Testis (tissue), 3 donors: Measurements from ENCODE around the gene TGFBR3. TPM values are rescaled to one million over a fixed set of nuclear protein-coding genes. Genes with fewer than 3 reads are reported as not detected.

Experiments
- DNase-seq: peaks from one replicate; pipeline ENCODE4 v3.0.0-alpha.2; 2019
- H3K27ac ChIP-seq, 2 donors: fragments of 200-600 bp; sonication (generic); one replicate each; pipeline ENCODE4 v1.5.1; 2019
- H3K27me3 ChIP-seq: fragments of 200-600 bp; sonication (generic); one replicate; pipeline ENCODE4 v1.5.1; 2019
- H3K36me3 ChIP-seq: fragments of 200-600 bp; sonication (generic); one replicate; pipeline ENCODE4 v1.5.1; 2017; ENCODE audit warnings: low read depth; ENCODE audit errors: missing control alignments
- H3K4me1 ChIP-seq: fragments of 200-600 bp; sonication (generic); one replicate; pipeline ENCODE4 v1.5.1; 2019
- H3K4me3 ChIP-seq, 2 donors: fragments of 200-600 bp; sonication (generic); one replicate each; pipeline ENCODE4 v1.5.1; 2017 to 2019
- H3K9me3 ChIP-seq: fragments of 200-600 bp; sonication (generic); one replicate; pipeline ENCODE4 v1.5.1; 2017
- POLR2A ChIP-seq: fragments of 450-650 bp; IDR thresholded peaks from one replicate; pipeline ENCODE4 v1.6.1; 2017; ENCODE audit warnings: antibody characterized with exemption, mild to moderate bottlenecking, moderate library complexity
- WGBS, 2 donors: methylation state at CpG; one replicate each; pipeline ENCODE4 v1.1.5; 2018; 5-methylcytosine and 5-hydroxymethylcytosine counted together
- intact Hi-C: fragments of 100-400 bp; cut with DNase I; formaldehyde crosslinking; loops from one replicate; pipeline ENCODE4 v1.15.1; 2023; ENCODE audit warnings: low total_unique reads
- polyA plus RNA-seq: library from polyadenylated mRNA; stranded (reverse); fragments of 350-450 nt; fragmentation: Illumina TruSeq; extraction: RNeasy Lipid Tissue Mini Kit (QIAGEN cat#74804); gene quantifications from one replicate; pipeline ENCODE4 v1.2.3, GENCODE V29; 2014; ENCODE audit warnings: low read depth, low replicate concordance; ENCODE audit not compliant: insufficient read depth
- total RNA-seq, 2 donors: library from RNA; depleted of rRNA; stranded (reverse); fragments of >200 nt; gene quantifications; one replicate each; pipeline ENCODE4 v1.2.3, GENCODE V29; 2016
- TF ChIP-seq, protein P1 (sequence below), 3 experiments: fragments of 450-650 bp in 2 of 3; fragments of 200-600 bp in 1 of 3; sonication (generic) in 1 of 3; IDR thresholded peaks; one replicate each; pipeline ENCODE4 v1.5.1; 2016 to 2019; ENCODE audit warnings: antibody characterized with exemption in 3 of 3, mild to moderate bottlenecking in 2 of 3, moderate library complexity in 1 of 3

Gene TGFBR3
- total and polyA plus RNA-seq, 3 donors from 2014 or later, result 24.0 to 37.2 (median 34.7) TPM

DNA sequence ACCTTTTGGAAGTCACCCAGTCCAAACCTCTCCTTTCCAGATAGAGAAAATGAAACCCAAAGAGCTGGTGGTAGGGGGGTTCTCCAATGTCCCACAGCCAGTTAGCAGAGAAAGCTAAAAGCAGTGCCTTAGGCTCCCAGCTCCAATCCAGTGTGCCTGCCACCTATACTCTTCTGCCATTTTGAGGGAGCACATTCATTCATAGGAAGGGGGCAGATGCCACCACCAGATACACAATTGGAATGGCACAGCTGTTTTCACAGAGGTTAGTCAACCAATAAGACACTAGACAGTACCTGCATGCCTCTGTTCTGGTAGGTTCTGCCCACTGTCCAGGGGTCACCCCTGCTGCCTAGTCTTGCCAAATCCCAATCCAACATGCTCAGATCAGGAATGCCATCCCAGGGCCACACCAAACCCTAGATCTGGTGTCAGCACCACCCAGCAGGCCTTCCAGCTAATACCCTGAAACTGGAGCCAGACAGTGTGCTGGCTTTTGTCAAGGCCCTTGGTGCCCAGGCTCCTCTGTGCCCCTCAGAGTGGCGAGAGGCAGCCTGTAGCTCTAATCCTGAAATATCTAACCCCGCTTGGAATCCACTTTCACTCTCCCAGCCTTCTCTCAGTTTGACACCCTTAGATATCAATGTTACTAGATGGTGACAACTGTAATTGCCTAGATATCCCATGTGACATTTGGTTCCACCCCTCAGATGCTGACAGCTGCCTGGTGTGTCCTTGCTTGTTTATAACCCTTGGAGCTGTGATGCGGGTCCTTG lies 178.6 kb downstream of the TGFBR3 start:
- no peak for TF ChIP-seq POLR2A
- Histone ChIP-seq H3K27me3 (no peaks in the 10 kb centered on the region), H3K27ac (no peak overlapping the region), H3K4me3 (no peak overlapping the region), H3K9me3 (no peaks in the 10 kb centered on the region), H3K36me3 (no peaks in the 10 kb centered on the region), H3K4me1 (no peaks in the 10 kb centered on the region)
- intact Hi-C loops, result no loop called here
- WGBS, 2 donors, result 96 to 100% methylated on average over 3 of the region's 3 CpGs
- DNase-seq, result no peak

DNA sequence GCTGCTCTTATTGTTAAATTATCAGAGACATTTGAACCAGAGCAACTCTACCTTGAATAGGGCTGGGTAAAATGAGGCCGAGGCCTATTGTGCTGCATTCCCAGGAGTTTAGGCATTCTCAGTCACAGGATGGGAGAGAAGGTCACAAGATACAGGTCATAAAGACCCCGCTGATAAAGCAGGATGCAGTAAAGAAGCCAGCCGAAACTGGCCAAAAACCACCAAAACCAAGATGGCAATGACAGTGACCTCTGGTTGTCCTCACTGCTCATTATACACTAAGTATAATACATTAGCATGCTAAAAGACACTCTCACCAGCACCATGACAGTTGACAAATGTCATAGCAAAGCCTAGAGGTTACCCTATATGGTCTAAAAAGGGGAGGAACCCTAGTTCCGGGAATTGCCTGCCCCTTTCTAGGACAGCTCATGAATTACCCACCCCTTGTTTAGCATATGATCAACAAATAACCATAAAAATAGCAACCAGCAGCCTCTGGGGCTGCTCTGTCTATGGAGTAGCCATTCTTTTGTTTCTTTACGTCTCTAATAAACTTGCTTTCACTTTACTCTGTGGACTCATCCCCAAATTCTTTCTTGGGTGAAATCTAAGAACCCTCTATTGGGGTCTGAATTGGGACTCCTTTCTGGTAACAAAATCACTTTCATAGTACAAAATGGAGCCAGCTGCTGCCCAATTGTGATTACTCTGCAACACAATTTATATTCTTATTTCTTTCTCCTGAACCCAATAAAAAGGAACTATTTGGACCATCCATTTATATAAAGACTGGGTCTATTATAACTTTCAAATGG lies 179.6 kb downstream of the TGFBR3 start:
- H3K4me3 ChIP-seq, result no peak overlapping the region
- no peaks in the 10 kb centered on the region for H3K9me3 ChIP-seq
- intact Hi-C loops, result no loop called here
- H3K27ac ChIP-seq, result no peak overlapping the region
- TF ChIP-seq POLR2A, result no peak
- TF ChIP-seq, protein P1, sequence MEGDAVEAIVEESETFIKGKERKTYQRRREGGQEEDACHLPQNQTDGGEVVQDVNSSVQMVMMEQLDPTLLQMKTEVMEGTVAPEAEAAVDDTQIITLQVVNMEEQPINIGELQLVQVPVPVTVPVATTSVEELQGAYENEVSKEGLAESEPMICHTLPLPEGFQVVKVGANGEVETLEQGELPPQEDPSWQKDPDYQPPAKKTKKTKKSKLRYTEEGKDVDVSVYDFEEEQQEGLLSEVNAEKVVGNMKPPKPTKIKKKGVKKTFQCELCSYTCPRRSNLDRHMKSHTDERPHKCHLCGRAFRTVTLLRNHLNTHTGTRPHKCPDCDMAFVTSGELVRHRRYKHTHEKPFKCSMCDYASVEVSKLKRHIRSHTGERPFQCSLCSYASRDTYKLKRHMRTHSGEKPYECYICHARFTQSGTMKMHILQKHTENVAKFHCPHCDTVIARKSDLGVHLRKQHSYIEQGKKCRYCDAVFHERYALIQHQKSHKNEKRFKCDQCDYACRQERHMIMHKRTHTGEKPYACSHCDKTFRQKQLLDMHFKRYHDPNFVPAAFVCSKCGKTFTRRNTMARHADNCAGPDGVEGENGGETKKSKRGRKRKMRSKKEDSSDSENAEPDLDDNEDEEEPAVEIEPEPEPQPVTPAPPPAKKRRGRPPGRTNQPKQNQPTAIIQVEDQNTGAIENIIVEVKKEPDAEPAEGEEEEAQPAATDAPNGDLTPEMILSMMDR (IDR thresholded peaks at IDR 0.05), result no peak
- no peaks in the 10 kb centered on the region for H3K4me1 ChIP-seq
- WGBS, 2 donors, result 56 to 95% methylated on average over 5 of the region's 5 CpGs
- no peaks in the 10 kb centered on the region for H3K36me3 ChIP-seq
- H3K27me3 ChIP-seq, result no peaks in the 10 kb centered on the region
- no peak for DNase-seq

DNA sequence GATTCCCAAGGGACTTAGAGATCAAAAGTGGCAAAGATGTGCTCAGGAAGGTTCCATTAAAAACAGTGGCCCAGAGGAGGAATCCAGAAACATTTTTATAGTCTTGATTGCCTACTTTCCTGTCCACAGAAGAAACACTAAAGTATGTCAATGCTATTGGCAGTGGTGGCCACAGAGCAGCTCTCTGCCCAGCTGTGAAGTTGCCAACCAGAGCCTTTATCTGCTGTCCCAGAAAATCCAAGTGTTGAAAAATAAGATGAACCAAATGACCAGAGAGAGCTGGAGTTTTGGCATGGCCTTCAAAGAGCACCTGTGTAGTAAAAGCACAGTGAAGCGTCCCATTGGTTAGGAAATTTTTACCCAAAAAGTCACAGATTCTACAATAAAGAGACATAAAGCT lies 181.2 kb downstream of the TGFBR3 start:
- no peaks in the 10 kb centered on the region for H3K27me3 ChIP-seq
- no peaks in the 10 kb centered on the region for H3K9me3 ChIP-seq
- no peak overlapping the region for H3K4me3 ChIP-seq
- H3K27ac ChIP-seq, result no peak overlapping the region
- intact Hi-C loops, result no loop called here
- WGBS, 2 donors, result 93 to 96% methylated on average over 1 of the region's 1 CpG
- H3K4me1 ChIP-seq, result peaks cover 4% of the 10 kb centered on the region
- no peaks in the 10 kb centered on the region for H3K36me3 ChIP-seq
- no peak for DNase-seq
- TF ChIP-seq POLR2A, result no peak
- TF ChIP-seq, protein P1 (IDR thresholded peaks at IDR 0.05), result no peak

DNA sequence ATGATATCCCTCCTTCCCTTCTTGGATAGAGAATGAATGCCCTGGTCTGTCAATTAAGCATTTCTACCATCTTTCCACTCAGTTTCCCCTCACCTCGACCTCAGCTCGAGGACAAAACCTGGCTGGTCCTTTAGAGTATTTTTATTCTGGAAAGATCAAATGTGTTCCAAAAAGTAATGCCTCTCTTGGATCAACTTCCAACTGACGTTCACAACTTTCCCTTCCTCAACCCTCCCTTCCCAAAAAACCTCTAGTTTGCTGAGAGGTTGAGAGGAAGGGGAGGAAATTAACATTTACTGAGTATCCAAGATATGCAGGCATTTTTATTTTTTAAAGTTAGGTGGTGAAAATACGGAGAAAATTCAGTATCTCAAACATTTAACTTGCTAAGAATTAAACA lies 182.9 kb downstream of the TGFBR3 start:
- TF ChIP-seq POLR2A, result no peak
- TF ChIP-seq, protein P1 (IDR thresholded peaks at IDR 0.05), result no peak
- Histone ChIP-seq H3K4me1 (peaks cover 7% of the 10 kb centered on the region), H3K27me3 (no peaks in the 10 kb centered on the region), H3K36me3 (no peaks in the 10 kb centered on the region), H3K27ac (no peak overlapping the region), H3K4me3 (no peak overlapping the region), H3K9me3 (no peaks in the 10 kb centered on the region)
- no peak for DNase-seq
- intact Hi-C loops, result no loop called here
- WGBS, 2 donors, result 37 to 65% methylated on average over 4 of the region's 4 CpGs

DNA sequence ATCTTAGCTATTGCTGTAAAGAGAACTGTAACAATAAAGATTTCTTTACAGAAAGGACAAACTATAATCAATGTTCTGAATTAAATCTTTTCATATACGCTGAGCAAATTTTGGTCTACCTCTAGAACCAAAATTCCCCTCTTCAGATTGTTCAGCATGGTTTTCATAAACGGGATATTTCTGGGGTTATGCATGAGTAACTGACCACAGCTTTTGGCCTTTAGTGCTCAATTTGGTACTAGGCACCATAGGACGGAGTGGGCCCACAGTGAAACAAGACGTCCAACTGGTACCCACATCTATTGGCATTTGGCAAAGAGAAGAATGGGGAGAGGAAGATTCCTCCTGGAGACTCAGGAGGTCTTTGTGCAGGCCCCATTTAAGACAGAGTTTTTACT lies 184.5 kb downstream of the TGFBR3 start:
- peaks cover 7% of the 10 kb centered on the region for H3K4me1 ChIP-seq
- H3K27ac ChIP-seq, result peak overlapping the region in 1 of 2 donors; percentile 42
- DNase-seq, result no peak
- no peaks in the 10 kb centered on the region for H3K36me3 ChIP-seq
- H3K27me3 ChIP-seq, result no peaks in the 10 kb centered on the region
- TF ChIP-seq, protein P1 (IDR thresholded peaks at IDR 0.05), result no peak
- WGBS, 2 donors, result 87 to 88% methylated on average over 4 of the region's 4 CpGs
- intact Hi-C loops, result no loop called here
- H3K9me3 ChIP-seq, result no peaks in the 10 kb centered on the region
- H3K4me3 ChIP-seq, result no peak overlapping the region
